Measurements from ENCODE around the gene AGPAT4.

The AGPAT4 gene

GRCh38 chr6:161259302-161259701 is 14.6 kb downstream of the AGPAT4 start:
- H3K27ac ChIP-seq (ENCODE audit: low read depth, low read length), result no peak overlapping the region
- peaks cover 0 to 18% (median 7%) of the 10 kb centered on the region in 5 donors for H3K36me3 ChIP-seq (ENCODE audit: control insufficient read depth in 5 of 5, insufficient read depth in 5 of 5, low read length in 5 of 5)
- H3K9ac ChIP-seq (ENCODE audit: low read length in 5 of 5), result no peak overlapping the region
- H3K4me1 ChIP-seq (ENCODE audit: control insufficient read depth in 5 of 5, insufficient read depth in 5 of 5, low read length in 5 of 5), result peaks cover 0 to 5% (median 0%) of the 10 kb centered on the region in 5 donors
- no peak overlapping the region for H3K4me3 ChIP-seq (ENCODE audit: low read depth in 1 of 5, low read length in 5 of 5)
- H3K9me3 ChIP-seq (ENCODE audit: control insufficient read depth in 5 of 5, low read length in 5 of 5), result no peaks in the 10 kb centered on the region
- no peaks in the 10 kb centered on the region for H3K27me3 ChIP-seq (ENCODE audit: control insufficient read depth in 5 of 5, insufficient read depth in 4 of 5, low read length in 5 of 5)

- peaks cover 0 to 5% (median 0%) of the 10 kb centered on the region in 5 donors for H3K4me1 ChIP-seq (ENCODE audit: control insufficient read depth in 5 of 5, insufficient read depth in 5 of 5, low read length in 5 of 5)
- no peak overlapping the region for H3K4me3 ChIP-seq (ENCODE audit: low read depth in 1 of 5, low read length in 5 of 5)
- no peak overlapping the region for H3K9ac ChIP-seq (ENCODE audit: low read length in 5 of 5)
- peak overlapping the region; percentile 37 for H3K27ac ChIP-seq (ENCODE audit: low read depth, low read length)
- no peaks in the 10 kb centered on the region for H3K27me3 ChIP-seq (ENCODE audit: control insufficient read depth in 5 of 5, insufficient read depth in 4 of 5, low read length in 5 of 5)
- peaks cover 0 to 16% (median 7%) of the 10 kb centered on the region in 5 donors for H3K36me3 ChIP-seq (ENCODE audit: control insufficient read depth in 5 of 5, insufficient read depth in 5 of 5, low read length in 5 of 5)
- H3K9me3 ChIP-seq (ENCODE audit: control insufficient read depth in 5 of 5, low read length in 5 of 5), result no peaks in the 10 kb centered on the region
Observed at GRCh38 chr6:161257793-161258457, 15.9 kb downstream of the AGPAT4 start.

GRCh38 chr6:161256407-161256806 is 17.5 kb downstream of the AGPAT4 start:
- Histone ChIP-seq H3K9me3 (ENCODE audit: control insufficient read depth in 5 of 5, low read length in 5 of 5) (no peaks in the 10 kb centered on the region), H3K27ac (ENCODE audit: low read depth, low read length) (no peak overlapping the region), H3K36me3 (ENCODE audit: control insufficient read depth in 5 of 5, insufficient read depth in 5 of 5, low read length in 5 of 5) (peaks cover 0 to 13% (median 7%) of the 10 kb centered on the region in 5 donors), H3K4me3 (ENCODE audit: low read depth in 1 of 5, low read length in 5 of 5) (no peak overlapping the region), H3K9ac (ENCODE audit: low read length in 5 of 5) (no peak overlapping the region), H3K27me3 (ENCODE audit: control insufficient read depth in 5 of 5, insufficient read depth in 4 of 5, low read length in 5 of 5) (no peaks in the 10 kb centered on the region), H3K4me1 (ENCODE audit: control insufficient read depth in 5 of 5, insufficient read depth in 5 of 5, low read length in 5 of 5) (peaks cover 0 to 5% (median 0%) of the 10 kb centered on the region in 5 donors)

- H3K36me3 ChIP-seq (ENCODE audit: control insufficient read depth in 5 of 5, insufficient read depth in 5 of 5, low read length in 5 of 5), result peaks cover 0 to 11% (median 6%) of the 10 kb centered on the region in 5 donors
- no peak overlapping the region for H3K4me3 ChIP-seq (ENCODE audit: low read depth in 1 of 5, low read length in 5 of 5)
- no peaks in the 10 kb centered on the region for H3K27me3 ChIP-seq (ENCODE audit: control insufficient read depth in 5 of 5, insufficient read depth in 4 of 5, low read length in 5 of 5)
- no peak overlapping the region for H3K9ac ChIP-seq (ENCODE audit: low read length in 5 of 5)
- H3K4me1 ChIP-seq (ENCODE audit: control insufficient read depth in 5 of 5, insufficient read depth in 5 of 5, low read length in 5 of 5), result peaks cover 0 to 5% (median 0%) of the 10 kb centered on the region in 5 donors
- H3K27ac ChIP-seq (ENCODE audit: low read depth, low read length), result no peak overlapping the region
- no peaks in the 10 kb centered on the region for H3K9me3 ChIP-seq (ENCODE audit: control insufficient read depth in 5 of 5, low read length in 5 of 5)
Observed at GRCh38 chr6:161255518-161255917, 18.3 kb downstream of the AGPAT4 start.

- Histone ChIP-seq H3K27me3 (ENCODE audit: control insufficient read depth in 5 of 5, insufficient read depth in 4 of 5, low read length in 5 of 5) (no peaks in the 10 kb centered on the region), H3K27ac (ENCODE audit: low read depth, low read length) (no peak overlapping the region), H3K9me3 (ENCODE audit: control insufficient read depth in 5 of 5, low read length in 5 of 5) (peaks cover 0 to 2% (median 0%) of the 10 kb centered on the region in 5 donors), H3K36me3 (ENCODE audit: control insufficient read depth in 5 of 5, insufficient read depth in 5 of 5, low read length in 5 of 5) (peaks cover 0 to 7% (median 1%) of the 10 kb centered on the region in 5 donors), H3K4me1 (ENCODE audit: control insufficient read depth in 5 of 5, insufficient read depth in 5 of 5, low read length in 5 of 5) (peaks cover 0 to 5% (median 0%) of the 10 kb centered on the region in 5 donors), H3K4me3 (ENCODE audit: low read depth in 1 of 5, low read length in 5 of 5) (no peak overlapping the region), H3K9ac (ENCODE audit: low read length in 5 of 5) (no peak overlapping the region)
Observed at GRCh38 chr6:161254464-161255253, 19.2 kb downstream of the AGPAT4 start.

- no peaks in the 10 kb centered on the region for H3K27me3 ChIP-seq (ENCODE audit: control insufficient read depth in 5 of 5, insufficient read depth in 4 of 5, low read length in 5 of 5)
- peaks cover 0 to 2% (median 0%) of the 10 kb centered on the region in 5 donors for H3K9me3 ChIP-seq (ENCODE audit: control insufficient read depth in 5 of 5, low read length in 5 of 5)
- peaks cover 0 to 5% (median 0%) of the 10 kb centered on the region in 5 donors for H3K4me1 ChIP-seq (ENCODE audit: control insufficient read depth in 5 of 5, insufficient read depth in 5 of 5, low read length in 5 of 5)
- H3K36me3 ChIP-seq (ENCODE audit: control insufficient read depth in 5 of 5, insufficient read depth in 5 of 5, low read length in 5 of 5), result peaks cover 0 to 4% (median 0%) of the 10 kb centered on the region in 5 donors
- no peak overlapping the region for H3K4me3 ChIP-seq (ENCODE audit: low read depth in 1 of 5, low read length in 5 of 5)
- H3K9ac ChIP-seq (ENCODE audit: low read length in 5 of 5), result no peak overlapping the region
- no peak overlapping the region for H3K27ac ChIP-seq (ENCODE audit: low read depth, low read length)
Observed at GRCh38 chr6:161254126-161254463, 19.8 kb downstream of the AGPAT4 start.

- Histone ChIP-seq H3K4me1 (ENCODE audit: control insufficient read depth in 5 of 5, insufficient read depth in 5 of 5, low read length in 5 of 5) (no peaks in the 10 kb centered on the region), H3K27me3 (ENCODE audit: control insufficient read depth in 5 of 5, insufficient read depth in 4 of 5, low read length in 5 of 5) (no peaks in the 10 kb centered on the region), H3K36me3 (ENCODE audit: control insufficient read depth in 5 of 5, insufficient read depth in 5 of 5, low read length in 5 of 5) (peaks cover 0 to 4% (median 0%) of the 10 kb centered on the region in 5 donors), H3K4me3 (ENCODE audit: low read depth in 1 of 5, low read length in 5 of 5) (no peak overlapping the region), H3K9ac (ENCODE audit: low read length in 5 of 5) (no peak overlapping the region), H3K9me3 (ENCODE audit: control insufficient read depth in 5 of 5, low read length in 5 of 5) (peaks cover 0 to 2% (median 0%) of the 10 kb centered on the region in 5 donors), H3K27ac (ENCODE audit: low read depth, low read length) (no peak overlapping the region)
Observed at GRCh38 chr6:161251345-161251744, 22.5 kb downstream of the AGPAT4 start.

- Histone ChIP-seq H3K4me1 (ENCODE audit: control insufficient read depth in 5 of 5, insufficient read depth in 5 of 5, low read length in 5 of 5) (peaks cover 0 to 4% (median under 1%) of the 10 kb centered on the region in 5 donors), H3K27ac (ENCODE audit: low read depth, low read length) (no peak overlapping the region), H3K4me3 (ENCODE audit: low read depth in 1 of 5, low read length in 5 of 5) (no peak overlapping the region), H3K9me3 (ENCODE audit: control insufficient read depth in 5 of 5, low read length in 5 of 5) (peaks cover 0 to 2% (median 0%) of the 10 kb centered on the region in 5 donors), H3K27me3 (ENCODE audit: control insufficient read depth in 5 of 5, insufficient read depth in 4 of 5, low read length in 5 of 5) (no peaks in the 10 kb centered on the region), H3K9ac (ENCODE audit: low read length in 5 of 5) (no peak overlapping the region), H3K36me3 (ENCODE audit: control insufficient read depth in 5 of 5, insufficient read depth in 5 of 5, low read length in 5 of 5) (peaks cover 0 to 8% (median 0%) of the 10 kb centered on the region in 5 donors)
Observed at GRCh38 chr6:161249327-161249726, 24.5 kb downstream of the AGPAT4 start.

- H3K27ac ChIP-seq (ENCODE audit: low read depth, low read length), result no peak overlapping the region
- H3K9ac ChIP-seq (ENCODE audit: low read length in 5 of 5), result no peak overlapping the region
- H3K4me3 ChIP-seq (ENCODE audit: low read depth in 1 of 5, low read length in 5 of 5), result no peak overlapping the region
- peaks cover 0 to 4% (median 0%) of the 10 kb centered on the region in 5 donors for H3K36me3 ChIP-seq (ENCODE audit: control insufficient read depth in 5 of 5, insufficient read depth in 5 of 5, low read length in 5 of 5)
- H3K27me3 ChIP-seq (ENCODE audit: control insufficient read depth in 5 of 5, insufficient read depth in 4 of 5, low read length in 5 of 5), result no peaks in the 10 kb centered on the region
- H3K4me1 ChIP-seq (ENCODE audit: control insufficient read depth in 5 of 5, insufficient read depth in 5 of 5, low read length in 5 of 5), result peaks cover 0 to 21% (median 16%) of the 10 kb centered on the region in 5 donors
- H3K9me3 ChIP-seq (ENCODE audit: control insufficient read depth in 5 of 5, low read length in 5 of 5), result peaks cover 0 to 2% (median 0%) of the 10 kb centered on the region in 5 donors
Observed at GRCh38 chr6:161246725-161247124, 27.1 kb downstream of the AGPAT4 start.

GRCh38 chr6:161245363-161245762 is 28.5 kb downstream of the AGPAT4 start:
- no peak overlapping the region for H3K9ac ChIP-seq (ENCODE audit: low read length in 5 of 5)
- H3K9me3 ChIP-seq (ENCODE audit: control insufficient read depth in 5 of 5, low read length in 5 of 5), result peaks cover 0 to 2% (median 0%) of the 10 kb centered on the region in 5 donors
- H3K27ac ChIP-seq (ENCODE audit: low read depth, low read length), result no peak overlapping the region
- H3K4me1 ChIP-seq (ENCODE audit: control insufficient read depth in 5 of 5, insufficient read depth in 5 of 5, low read length in 5 of 5), result peaks cover 0 to 21% (median 16%) of the 10 kb centered on the region in 5 donors
- peaks cover 0 to 4% (median 0%) of the 10 kb centered on the region in 5 donors for H3K36me3 ChIP-seq (ENCODE audit: control insufficient read depth in 5 of 5, insufficient read depth in 5 of 5, low read length in 5 of 5)
- H3K4me3 ChIP-seq (ENCODE audit: low read depth in 1 of 5, low read length in 5 of 5), result no peak overlapping the region
- no peaks in the 10 kb centered on the region for H3K27me3 ChIP-seq (ENCODE audit: control insufficient read depth in 5 of 5, insufficient read depth in 4 of 5, low read length in 5 of 5)
